ENCODE data around the gene TRMT10C. TPM values are rescaled to one million over a fixed set of nuclear protein-coding genes. Genes with fewer than 3 reads are reported as not detected.
"Not testable (repeated sequence)": the region's sequence is repeated elsewhere in the genome, so short reads cannot be mapped to it uniquely, and the experiment has no call there.

Gene TRMT10C
- polyA plus RNA-seq, 4 donors: 13.8 to 27.6 (median 19.7) TPM

GRCh38 chr3:101536266-101536665 is 25.4 kb upstream of the TRMT10C start:
- 82 to 95% (median 88%) methylated on average over 1 of the region's 1 CpG for WGBS, 3 donors
- no peak for FAIRE-seq
- no peaks in the 10 kb centered on the region for H3K36me3 ChIP-seq (ENCODE audit: control insufficient read depth in 3 of 3, insufficient read depth in 2 of 3, low read depth in 1 of 3, low read length in 3 of 3)
- no peak for DNase-seq
- no peak overlapping the region for H3K4me3 ChIP-seq (ENCODE audit: low read depth in 1 of 3, low read length in 3 of 3)
- H3K9me3 ChIP-seq (ENCODE audit: control insufficient read depth in 2 of 2, insufficient read depth in 1 of 2, low read depth in 1 of 2, low read length in 1 of 2): no peaks in the 10 kb centered on the region
- H3K27ac ChIP-seq (ENCODE audit: low read depth in 1 of 3, low read length in 2 of 3): no peak overlapping the region
- H3K4me1 ChIP-seq (ENCODE audit: control insufficient read depth in 3 of 3, insufficient read depth in 2 of 3, low read depth in 1 of 3, low read length in 2 of 3): no peaks in the 10 kb centered on the region
- no peaks in the 10 kb centered on the region for H3K27me3 ChIP-seq (ENCODE audit: control insufficient read depth in 3 of 3, insufficient read depth in 3 of 3, low read length in 3 of 3)

- DNase-seq; H3K36me3 ChIP-seq (ENCODE audit: control insufficient read depth in 3 of 3, insufficient read depth in 2 of 3, low read depth in 1 of 3, low read length in 3 of 3); H3K9me3 ChIP-seq (ENCODE audit: control insufficient read depth in 2 of 2, insufficient read depth in 1 of 2, low read depth in 1 of 2, low read length in 1 of 2); H3K27me3 ChIP-seq (ENCODE audit: control insufficient read depth in 3 of 3, insufficient read depth in 3 of 3, low read length in 3 of 3); H3K4me3 ChIP-seq (ENCODE audit: low read depth in 1 of 3, low read length in 3 of 3); FAIRE-seq; H3K27ac ChIP-seq (ENCODE audit: low read depth in 1 of 3, low read length in 2 of 3); H3K4me1 ChIP-seq (ENCODE audit: control insufficient read depth in 3 of 3, insufficient read depth in 2 of 3, low read depth in 1 of 3, low read length in 2 of 3): not testable (repeated sequence)
- 73 to 92% (median 73%) methylated on average over 1 of the region's 1 CpG for WGBS, 3 donors
Observed at GRCh38 chr3:101536955-101537354, 24.7 kb upstream of the TRMT10C start.

DNA sequence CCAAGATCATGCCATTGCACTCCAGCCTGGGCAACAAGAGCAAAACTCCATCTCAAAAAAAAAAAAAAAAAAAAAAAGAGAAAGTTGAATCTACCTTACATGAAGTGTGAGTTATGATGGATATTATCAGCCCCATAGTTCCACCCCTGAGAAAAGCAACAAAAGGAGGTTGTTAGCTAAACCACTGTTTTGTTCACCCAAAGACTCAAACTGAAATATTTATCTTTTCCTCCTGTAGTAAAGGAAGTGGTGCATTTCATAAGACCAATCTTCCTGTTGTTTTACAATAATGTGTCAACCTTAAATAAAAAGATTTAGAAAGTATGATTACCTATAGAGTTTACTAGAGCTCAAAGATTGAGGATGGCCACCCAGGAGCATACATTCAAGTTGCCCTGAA is 18.7 kb upstream of the TRMT10C start:
- peak overlapping the region in 1 of 3 donors; percentile 50 for H3K27ac ChIP-seq (ENCODE audit: low read depth in 1 of 3, low read length in 2 of 3)
- H3K9me3 ChIP-seq (ENCODE audit: control insufficient read depth in 2 of 2, insufficient read depth in 1 of 2, low read depth in 1 of 2, low read length in 1 of 2): no peaks in the 10 kb centered on the region
- FAIRE-seq: no peak
- no peaks in the 10 kb centered on the region for H3K4me1 ChIP-seq (ENCODE audit: control insufficient read depth in 3 of 3, insufficient read depth in 2 of 3, low read depth in 1 of 3, low read length in 2 of 3)
- no peak for DNase-seq
- no peaks in the 10 kb centered on the region for H3K27me3 ChIP-seq (ENCODE audit: control insufficient read depth in 3 of 3, insufficient read depth in 3 of 3, low read length in 3 of 3)
- H3K4me3 ChIP-seq (ENCODE audit: low read depth in 1 of 3, low read length in 3 of 3): no peak overlapping the region
- H3K36me3 ChIP-seq (ENCODE audit: control insufficient read depth in 3 of 3, insufficient read depth in 2 of 3, low read depth in 1 of 3, low read length in 3 of 3): no peaks in the 10 kb centered on the region

GRCh38 chr3:101544161-101544850 is 17.4 kb upstream of the TRMT10C start:
- Histone ChIP-seq H3K36me3 (ENCODE audit: control insufficient read depth in 3 of 3, insufficient read depth in 2 of 3, low read depth in 1 of 3, low read length in 3 of 3) (no peaks in the 10 kb centered on the region), H3K27ac (ENCODE audit: low read depth in 1 of 3, low read length in 2 of 3) (no peak overlapping the region), H3K4me1 (ENCODE audit: control insufficient read depth in 3 of 3, insufficient read depth in 2 of 3, low read depth in 1 of 3, low read length in 2 of 3) (peaks cover 0 to 5% (median 0%) of the 10 kb centered on the region in 3 donors), H3K4me3 (ENCODE audit: low read depth in 1 of 3, low read length in 3 of 3) (no peak overlapping the region), H3K27me3 (ENCODE audit: control insufficient read depth in 3 of 3, insufficient read depth in 3 of 3, low read length in 3 of 3) (no peaks in the 10 kb centered on the region), H3K9me3 (ENCODE audit: control insufficient read depth in 2 of 2, insufficient read depth in 1 of 2, low read depth in 1 of 2, low read length in 1 of 2) (no peaks in the 10 kb centered on the region)
- DNase-seq (no peak), FAIRE-seq (no peak)
- 42 to 73% (median 70%) methylated on average over 1 of the region's 1 CpG for WGBS, 3 donors

DNA sequence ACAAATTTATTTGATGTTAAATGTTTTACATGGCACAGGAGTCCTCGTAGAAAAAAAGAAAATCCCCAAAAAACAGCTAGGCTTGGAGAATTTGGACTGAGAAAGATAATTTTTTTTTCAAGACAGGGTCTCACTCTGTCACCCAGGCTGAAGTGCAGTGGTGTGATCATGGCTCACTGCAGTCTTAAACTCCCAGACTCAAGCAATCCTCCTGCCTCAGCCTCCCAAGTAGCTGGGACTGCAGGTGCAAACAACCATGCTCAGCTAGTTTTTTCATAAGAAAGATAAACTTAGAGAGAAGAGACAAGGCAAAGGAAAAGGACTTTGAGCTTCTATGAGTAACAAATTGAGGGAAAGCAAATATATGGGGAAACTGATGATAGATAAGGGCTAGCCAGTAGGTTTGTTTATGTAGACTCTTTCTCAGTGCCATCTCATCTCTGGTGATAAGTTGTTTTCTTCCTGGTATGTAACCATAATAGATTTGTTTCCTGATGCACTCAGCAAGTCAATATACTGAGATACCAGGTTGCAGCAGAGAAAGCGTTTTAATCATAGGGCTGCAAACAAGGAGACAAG is 13.1 kb upstream of the TRMT10C start:
- FAIRE-seq (no peak), DNase-seq (peak in 1 of 2 donors; percentile 49)
- Histone ChIP-seq H3K36me3 (ENCODE audit: control insufficient read depth in 3 of 3, insufficient read depth in 2 of 3, low read depth in 1 of 3, low read length in 3 of 3) (no peaks in the 10 kb centered on the region), H3K9me3 (ENCODE audit: control insufficient read depth in 2 of 2, insufficient read depth in 1 of 2, low read depth in 1 of 2, low read length in 1 of 2) (peaks cover 0 to 10% of the 10 kb centered on the region in 2 donors), H3K27ac (ENCODE audit: low read depth in 1 of 3, low read length in 2 of 3) (no peak overlapping the region), H3K4me1 (ENCODE audit: control insufficient read depth in 3 of 3, insufficient read depth in 2 of 3, low read depth in 1 of 3, low read length in 2 of 3) (peaks cover 0 to 8% (median 0%) of the 10 kb centered on the region in 3 donors), H3K27me3 (ENCODE audit: control insufficient read depth in 3 of 3, insufficient read depth in 3 of 3, low read length in 3 of 3) (no peaks in the 10 kb centered on the region), H3K4me3 (ENCODE audit: low read depth in 1 of 3, low read length in 3 of 3) (no peak overlapping the region)
- WGBS, 3 donors: 52 to 66% (median 56%) methylated on average over 2 of the region's 2 CpGs

GRCh38 chr3:101549473-101549872 is 12.2 kb upstream of the TRMT10C start:
- H3K4me3 ChIP-seq (ENCODE audit: low read depth in 1 of 3, low read length in 3 of 3): no peak overlapping the region
- no peak overlapping the region for H3K27ac ChIP-seq (ENCODE audit: low read depth in 1 of 3, low read length in 2 of 3)
- DNase-seq: no peak
- no peaks in the 10 kb centered on the region for H3K36me3 ChIP-seq (ENCODE audit: control insufficient read depth in 3 of 3, insufficient read depth in 2 of 3, low read depth in 1 of 3, low read length in 3 of 3)
- H3K9me3 ChIP-seq (ENCODE audit: control insufficient read depth in 2 of 2, insufficient read depth in 1 of 2, low read depth in 1 of 2, low read length in 1 of 2): peaks cover 0 to 10% of the 10 kb centered on the region in 2 donors
- WGBS, 3 donors: 71 to 86% (median 79%) methylated on average over 1 of the region's 1 CpG
- no peaks in the 10 kb centered on the region for H3K27me3 ChIP-seq (ENCODE audit: control insufficient read depth in 3 of 3, insufficient read depth in 3 of 3, low read length in 3 of 3)
- peaks cover 0 to 8% (median 0%) of the 10 kb centered on the region in 3 donors for H3K4me1 ChIP-seq (ENCODE audit: control insufficient read depth in 3 of 3, insufficient read depth in 2 of 3, low read depth in 1 of 3, low read length in 2 of 3)
- FAIRE-seq: no peak

GRCh38 chr3:101551359-101552081 is 10.1 kb upstream of the TRMT10C start:
- WGBS, 3 donors: 95 to 96% (median 95%) methylated on average over 45 to 50 of the region's 50 CpGs
- DNase-seq; H3K4me3 ChIP-seq (ENCODE audit: low read depth in 1 of 3, low read length in 3 of 3); H3K36me3 ChIP-seq (ENCODE audit: control insufficient read depth in 3 of 3, insufficient read depth in 2 of 3, low read depth in 1 of 3, low read length in 3 of 3); H3K4me1 ChIP-seq (ENCODE audit: control insufficient read depth in 3 of 3, insufficient read depth in 2 of 3, low read depth in 1 of 3, low read length in 2 of 3); FAIRE-seq; H3K27ac ChIP-seq (ENCODE audit: low read depth in 1 of 3, low read length in 2 of 3); H3K27me3 ChIP-seq (ENCODE audit: control insufficient read depth in 3 of 3, insufficient read depth in 3 of 3, low read length in 3 of 3): not testable (repeated sequence)
- peaks cover 0 to 10% of the 10 kb centered on the region in 2 donors for H3K9me3 ChIP-seq (ENCODE audit: control insufficient read depth in 2 of 2, insufficient read depth in 1 of 2, low read depth in 1 of 2, low read length in 1 of 2)

GRCh38 chr3:101553381-101553780 is 8.3 kb upstream of the TRMT10C start:
- DNase-seq; H3K36me3 ChIP-seq (ENCODE audit: control insufficient read depth in 3 of 3, insufficient read depth in 2 of 3, low read depth in 1 of 3, low read length in 3 of 3); FAIRE-seq; H3K4me3 ChIP-seq (ENCODE audit: low read depth in 1 of 3, low read length in 3 of 3); H3K27ac ChIP-seq (ENCODE audit: low read depth in 1 of 3, low read length in 2 of 3); H3K4me1 ChIP-seq (ENCODE audit: control insufficient read depth in 3 of 3, insufficient read depth in 2 of 3, low read depth in 1 of 3, low read length in 2 of 3); H3K27me3 ChIP-seq (ENCODE audit: control insufficient read depth in 3 of 3, insufficient read depth in 3 of 3, low read length in 3 of 3): not testable (repeated sequence)
- peaks cover 0 to 10% of the 10 kb centered on the region in 2 donors for H3K9me3 ChIP-seq (ENCODE audit: control insufficient read depth in 2 of 2, insufficient read depth in 1 of 2, low read depth in 1 of 2, low read length in 1 of 2)
- 81 to 85% (median 82%) methylated on average over 5 of the region's 5 CpGs for WGBS, 3 donors

All from small intestine (tissue), 7 donors.